Keratinocyte (primary cell): ENCODE data around the gene DOCK3. TPM values are rescaled to one million over a fixed set of nuclear protein-coding genes. Genes with fewer than 3 reads are reported as not detected.
A peak's percentile ranks its signal among the peaks of the same experiment; 100 is the strongest.

Experiments
- DNase-seq: peaks from one replicate; pipeline ENCODE4 v3.0.0-alpha.2; 2011; ENCODE audit warnings: low read depth, missing footprints, low spot score
- FAIRE-seq: peaks from 2 replicates; lab custom pipeline; 2011; peaks lifted over from hg19 to GRCh38; lab: Jason Lieb, UNC
- H2AFZ ChIP-seq: 2 replicates; pipeline ENCODE4 v1.6.0; 2012; ENCODE audit warnings: low read length, control low read depth, inconsistent platforms; ENCODE audit not compliant: control insufficient read depth
- H3K27ac ChIP-seq: 2 replicates; pipeline ENCODE4 v1.5.1; 2011; ENCODE audit warnings: low read length; ENCODE audit not compliant: control insufficient read depth, insufficient read depth
- H3K27me3 ChIP-seq: 3 replicates; pipeline ENCODE4 v1.6.0; 2011; ENCODE audit warnings: low read length; ENCODE audit not compliant: control insufficient read depth, insufficient read depth; ENCODE audit errors: extremely low read depth
- H3K36me3 ChIP-seq, 2 experiments: 2 replicates in 1 of 2; 3 replicates in 1 of 2; pipeline ENCODE4 v1.5.1; 2011; ENCODE audit warnings: low read length in 2 of 2, mild to moderate bottlenecking in 1 of 2; ENCODE audit not compliant: control insufficient read depth in 2 of 2, insufficient read depth in 2 of 2; ENCODE audit errors: extremely low read depth in 1 of 2
- H3K4me1 ChIP-seq: 3 replicates; pipeline ENCODE4 v1.5.1; 2011; ENCODE audit warnings: low read length; ENCODE audit not compliant: control insufficient read depth, insufficient read depth; ENCODE audit errors: extremely low read depth
- H3K4me2 ChIP-seq: 3 replicates; pipeline ENCODE4 v1.6.0; 2011; ENCODE audit warnings: low read depth, low read length; ENCODE audit not compliant: control insufficient read depth, insufficient read depth; ENCODE audit errors: extremely low read depth
- H3K4me3 ChIP-seq, 3 experiments: fragments of 200-600 bp in 1 of 3; sonication (generic) in 1 of 3; 2 replicates in 2 of 3; 3 replicates in 1 of 3; pipeline ENCODE4 v1.5.1; 2011 to 2016; ENCODE audit warnings: low read length in 3 of 3, mild to moderate bottlenecking in 3 of 3, control low read depth in 2 of 3, inconsistent platforms in 1 of 3, low read depth in 1 of 3, mixed read lengths in 1 of 3, mixed run types in 1 of 3, moderate library complexity in 1 of 3; ENCODE audit not compliant: control insufficient read depth in 2 of 3, insufficient read depth in 2 of 3; ENCODE audit errors: extremely low read depth in 1 of 3
- H3K79me2 ChIP-seq: 2 replicates; pipeline ENCODE4 v1.6.0; 2012; ENCODE audit warnings: low read length; ENCODE audit not compliant: control insufficient read depth, insufficient read depth
- H3K9ac ChIP-seq: 3 replicates; pipeline ENCODE4 v1.6.0; 2011; ENCODE audit warnings: low read length; ENCODE audit not compliant: control insufficient read depth, insufficient read depth; ENCODE audit errors: extremely low read depth
- H3K9me1 ChIP-seq: 3 replicates; pipeline ENCODE4 v1.6.0; 2011; ENCODE audit warnings: low read length; ENCODE audit not compliant: control insufficient read depth, insufficient read depth; ENCODE audit errors: extremely low read depth
- H3K9me3 ChIP-seq: 2 replicates; pipeline ENCODE4 v1.5.1; 2012; ENCODE audit warnings: low read depth, low read length; ENCODE audit not compliant: control insufficient read depth
- H4K20me1 ChIP-seq: 3 replicates; pipeline ENCODE4 v1.6.0; 2011; ENCODE audit warnings: low read length; ENCODE audit not compliant: control insufficient read depth, insufficient read depth; ENCODE audit errors: extremely low read depth
- EZH2 ChIP-seq: IDR thresholded peaks from one replicate; pipeline ENCODE4 v1.6.1; 2012; ENCODE audit warnings: inconsistent platforms, mild to moderate bottlenecking, low read length, moderate library complexity
- dilution Hi-C: fragments of 300-500 bp; cut with MboI; formaldehyde crosslinking; loops from one replicate; pipeline ENCODE4 v1.7.0; 2020; ENCODE audit warnings: low sequenced_read_pairs; ENCODE audit not compliant: extremely low pct_ligation_motif_present
- polyA plus RNA-seq, 5 experiments: library from polyadenylated mRNA; depleted of rRNA in 3 of 5; stranded (reverse) in 3 of 5; stranded (forward) in 1 of 5; unstranded in 1 of 5; fragments of >200 nt; gene quantifications; 1 replicate in 1 of 5; 2 replicates in 3 of 5; 3 replicates in 1 of 5; pipeline versions ENCODE4 v1.2.1 to v1.2.3, GENCODE V29; 2011 to 2012; ENCODE audit warnings: missing spikeins in 2 of 5, low read depth in 1 of 5, low replicate concordance in 1 of 5
- TF ChIP-seq, protein P1 (sequence below), 3 experiments: IDR thresholded peaks in 1 of 3; conservative IDR thresholded peaks in 1 of 3; optimal IDR thresholded peaks in 1 of 3; 2 replicates in 2 of 3; 3 replicates in 1 of 3; pipeline versions ENCODE3 to v1.5.1; 2011; ENCODE audit warnings: low read length in 3 of 3, mild to moderate bottlenecking in 3 of 3, moderate library complexity in 2 of 3, control low read depth in 1 of 3, inconsistent platforms in 1 of 3; ENCODE audit not compliant: insufficient read depth in 2 of 3; ENCODE audit errors: extremely low read depth in 1 of 3

The DOCK3 gene
- polyA plus RNA-seq, 1 donor (not counting 4 experiments of a cell fraction or from before 2014, with no cell fraction given): 0.10 TPM

DNA sequence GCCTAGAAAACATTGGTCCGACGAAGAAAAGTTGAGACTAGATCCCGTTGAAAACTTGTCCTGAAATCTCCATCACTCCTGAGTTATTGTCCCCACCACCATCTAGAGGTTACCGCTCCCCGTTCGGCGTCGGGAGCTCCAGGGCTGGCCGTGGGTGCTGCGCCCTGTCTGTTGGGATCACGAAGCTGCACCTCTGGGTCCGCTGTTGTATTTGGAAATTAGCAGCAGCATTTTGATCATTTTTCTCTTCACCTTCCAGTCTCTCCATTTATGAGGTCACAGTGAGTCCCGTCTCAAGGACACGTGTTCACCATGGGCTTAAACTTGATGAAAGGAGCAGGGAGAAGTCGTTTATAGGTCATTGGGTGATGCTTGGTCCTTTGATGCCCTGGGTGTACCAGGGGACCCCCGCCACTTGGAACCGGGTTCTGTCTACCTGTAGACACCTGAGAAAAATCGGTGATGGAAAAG, 710.9 kb downstream of the DOCK3 start:
- Histone ChIP-seq H3K36me3 (peaks cover 19 to 35% of the 10 kb centered on the region in 2 experiments), H3K4me2 (peak overlapping the region; percentile 67), H3K27ac (peak overlapping the region; percentile 71), H3K79me2 (peaks cover 41% of the 10 kb centered on the region), H3K27me3 (no peaks in the 10 kb centered on the region), H4K20me1 (peaks cover 18% of the 10 kb centered on the region), H2AFZ (peak overlapping the region; percentile 8), H3K9me3 (no peaks in the 10 kb centered on the region), H3K9ac (peak overlapping the region; percentile 97), H3K9me1 (no peaks in the 10 kb centered on the region), H3K4me3 (peak overlapping the region; percentile 72 to 84 (median 72)), H3K4me1 (peaks cover 44% of the 10 kb centered on the region)
- DNase-seq: no peak
- dilution Hi-C loops: loop anchor here (25.0 kb wide), 1 partner anchor 773 kb away; the partner anchor contains the start of genes CISH and MAPKAPK3
- no peak for FAIRE-seq
- TF ChIP-seq, protein P1, sequence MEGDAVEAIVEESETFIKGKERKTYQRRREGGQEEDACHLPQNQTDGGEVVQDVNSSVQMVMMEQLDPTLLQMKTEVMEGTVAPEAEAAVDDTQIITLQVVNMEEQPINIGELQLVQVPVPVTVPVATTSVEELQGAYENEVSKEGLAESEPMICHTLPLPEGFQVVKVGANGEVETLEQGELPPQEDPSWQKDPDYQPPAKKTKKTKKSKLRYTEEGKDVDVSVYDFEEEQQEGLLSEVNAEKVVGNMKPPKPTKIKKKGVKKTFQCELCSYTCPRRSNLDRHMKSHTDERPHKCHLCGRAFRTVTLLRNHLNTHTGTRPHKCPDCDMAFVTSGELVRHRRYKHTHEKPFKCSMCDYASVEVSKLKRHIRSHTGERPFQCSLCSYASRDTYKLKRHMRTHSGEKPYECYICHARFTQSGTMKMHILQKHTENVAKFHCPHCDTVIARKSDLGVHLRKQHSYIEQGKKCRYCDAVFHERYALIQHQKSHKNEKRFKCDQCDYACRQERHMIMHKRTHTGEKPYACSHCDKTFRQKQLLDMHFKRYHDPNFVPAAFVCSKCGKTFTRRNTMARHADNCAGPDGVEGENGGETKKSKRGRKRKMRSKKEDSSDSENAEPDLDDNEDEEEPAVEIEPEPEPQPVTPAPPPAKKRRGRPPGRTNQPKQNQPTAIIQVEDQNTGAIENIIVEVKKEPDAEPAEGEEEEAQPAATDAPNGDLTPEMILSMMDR (optimal IDR thresholded peaks at IDR 0.05 in 1 of 3, IDR thresholded peaks at IDR 0.05 in 1 of 3, conservative IDR thresholded peaks at IDR 0.05 in 1 of 3; ENCODE audit: extremely low read depth in 1 of 3, insufficient read depth in 2 of 3, low read length in 3 of 3): no peak
- TF ChIP-seq EZH2: no peak

DNA sequence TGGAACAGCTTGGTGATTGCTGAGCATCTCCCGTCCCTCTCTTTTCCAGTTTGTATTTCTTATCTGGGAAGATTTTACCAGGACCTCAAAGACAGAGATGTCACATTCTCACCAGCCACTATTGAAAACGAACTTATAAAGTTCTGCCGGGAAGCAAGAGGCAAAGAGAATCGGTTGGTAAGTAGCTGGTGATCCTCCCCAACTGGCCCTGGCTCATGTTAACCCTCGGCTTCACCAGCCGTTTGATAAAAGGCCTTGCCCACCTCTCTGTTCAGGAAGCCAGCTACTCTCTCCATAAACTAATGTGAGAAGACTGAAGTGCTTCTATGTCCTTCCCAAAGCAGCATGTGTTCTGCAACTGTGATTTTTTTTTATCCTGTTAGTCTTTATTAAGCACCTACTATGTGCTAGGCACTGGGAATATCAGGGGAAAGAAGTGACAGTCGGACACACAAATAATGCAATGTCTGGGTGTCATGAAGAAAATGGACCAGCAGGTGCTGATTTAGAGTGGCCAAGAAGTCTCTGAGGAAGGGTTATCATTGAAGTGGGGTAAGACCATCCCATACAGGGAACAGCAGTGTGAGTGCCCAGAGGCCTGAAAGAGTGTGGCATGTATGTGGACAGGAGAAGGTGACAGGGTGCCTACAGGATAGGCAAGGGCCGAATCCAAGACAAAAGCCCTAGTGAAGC, 711.6 kb downstream of the DOCK3 start:
- H3K27ac ChIP-seq: peak overlapping the region; percentile 71
- peaks cover 18% of the 10 kb centered on the region for H4K20me1 ChIP-seq
- peak overlapping the region; percentile 97 for H3K9ac ChIP-seq
- peak overlapping the region; percentile 67 for H3K4me2 ChIP-seq
- peaks cover 41% of the 10 kb centered on the region for H3K79me2 ChIP-seq
- TF ChIP-seq EZH2: no peak
- TF ChIP-seq, protein P1 (optimal IDR thresholded peaks at IDR 0.05 in 1 of 3, IDR thresholded peaks at IDR 0.05 in 1 of 3, conservative IDR thresholded peaks at IDR 0.05 in 1 of 3; ENCODE audit: extremely low read depth in 1 of 3, insufficient read depth in 2 of 3, low read length in 3 of 3): no peak
- no peaks in the 10 kb centered on the region for H3K27me3 ChIP-seq
- peaks cover 45% of the 10 kb centered on the region for H3K4me1 ChIP-seq
- peak overlapping the region; percentile 72 to 84 (median 72) for H3K4me3 ChIP-seq
- DNase-seq (no peak), FAIRE-seq (no peak)
- no peaks in the 10 kb centered on the region for H3K9me3 ChIP-seq
- peaks cover 19 to 35% of the 10 kb centered on the region in 2 experiments for H3K36me3 ChIP-seq
- H3K9me1 ChIP-seq: no peaks in the 10 kb centered on the region
- no peak overlapping the region for H2AFZ ChIP-seq
- dilution Hi-C loops: loop anchor here (25.0 kb wide), 1 partner anchor 774 kb away; the partner anchor contains the start of genes CISH and MAPKAPK3
